MCF 10A (cell line): ENCODE data around the gene UBE2QL1. TPM values are rescaled to one million over a fixed set of nuclear protein-coding genes. Genes with fewer than 3 reads are reported as not detected.

ENCODE experiments used
- BruUV-seq: library from RNA; stranded (reverse); fragments of 400-500 nt; replicated peaks from 2 replicates; lab custom pipeline; 2021; lab: Mats Ljungman, UMichigan
- CTCF ChIA-PET: fragments of 300-600 bp; sonication (Branson Sonifier 250); formaldehyde crosslinking; extraction: SDS; loops from one replicate; lab custom pipeline; 2021; ENCODE audit warnings: antibody characterized with exemption, inconsistent platforms; lab: Yijun Ruan, JAX
- POLR2A ChIA-PET: fragments of 300-600, 350-650 bp; sonication (Branson Sonifier 250); formaldehyde crosslinking; extraction: SDS; loops from one replicate; lab custom pipeline; 2020; ENCODE audit warnings: antibody characterized with exemption, inconsistent platforms; lab: Yijun Ruan, JAX
- DNase-seq: peaks from one replicate; pipeline ENCODE4 v3.0.0-alpha.2; 2018; ENCODE audit not compliant: unreplicated experiment
- H3K27ac Mint-ChIP-seq: one replicate; pipeline ENCODE4 v1.8.0; 2022; ENCODE audit warnings: mild to moderate bottlenecking, low read depth, mixed read lengths; ENCODE audit not compliant: unreplicated experiment
- H3K27me3 Mint-ChIP-seq: one replicate; pipeline ENCODE4 v1.8.0; 2022; ENCODE audit warnings: mixed read lengths; ENCODE audit not compliant: insufficient read depth, unreplicated experiment
- H3K36me3 Mint-ChIP-seq: one replicate; pipeline ENCODE4 v1.8.0; 2022; ENCODE audit warnings: mild to moderate bottlenecking, moderate library complexity, mixed read lengths; ENCODE audit not compliant: insufficient read depth, unreplicated experiment
- H3K4me1 Mint-ChIP-seq: one replicate; pipeline ENCODE4 v1.8.0; 2022; ENCODE audit warnings: mixed read lengths; ENCODE audit not compliant: insufficient read depth, unreplicated experiment
- H3K4me3 Mint-ChIP-seq: one replicate; pipeline ENCODE4 v1.8.0; 2022; ENCODE audit warnings: mild to moderate bottlenecking, moderate library complexity, mixed read lengths; ENCODE audit not compliant: unreplicated experiment
- H3K9me3 Mint-ChIP-seq: one replicate; pipeline ENCODE4 v1.8.0; 2022; ENCODE audit warnings: mixed read lengths; ENCODE audit not compliant: unreplicated experiment
- intact Hi-C: fragments of 100-400 bp; cut with micrococcal nuclease; formaldehyde crosslinking; loops from 2 replicates; pipeline ENCODE4 v1.14.1; 2022
- total RNA-seq: library from RNA; stranded (reverse); gene quantifications from 2 replicates; pipeline ENCODE4 v1.2.3, GENCODE V29; 2022
- TF ChIP-seq, protein P1 (sequence below): fragments of 200-600 bp; IDR thresholded peaks from one replicate; pipeline ENCODE4 v1.8.0; 2022; ENCODE audit warnings: antibody characterized with exemption, mild to moderate bottlenecking; ENCODE audit not compliant: unreplicated experiment

UBE2QL1 gene
- total RNA-seq, 1 experiment from 2014 or later = not detected

DNA sequence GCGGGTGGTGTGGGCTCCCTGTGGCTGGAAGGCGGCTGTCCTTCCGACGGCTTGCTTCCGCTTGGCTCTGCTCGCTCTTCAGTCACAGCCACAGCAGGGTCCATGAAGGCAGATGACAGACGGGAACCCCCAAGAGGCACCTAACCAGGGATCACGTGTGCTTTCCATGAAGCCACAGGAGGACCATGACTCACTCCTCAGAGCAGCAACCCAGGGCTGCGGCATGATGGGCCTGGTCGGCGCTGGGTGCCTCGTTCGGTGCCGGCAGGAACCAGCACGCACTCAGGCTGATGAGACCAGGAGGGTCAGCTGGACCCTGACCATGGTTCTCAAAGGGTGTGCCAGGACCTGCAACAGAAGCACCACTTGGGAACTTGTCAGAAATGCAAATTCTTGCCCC, 37.5 kb upstream of the UBE2QL1 start:
- no peak for DNase-seq
- Mint-ChIP-seq H3K27me3 (peaks cover 43% of the 10 kb centered on the region), H3K9me3 (no peaks in the 10 kb centered on the region), H3K4me1 (no peaks in the 10 kb centered on the region), H3K4me3 (no peak overlapping the region), H3K27ac (no peak overlapping the region), H3K36me3 (no peaks in the 10 kb centered on the region)
- CTCF ChIA-PET = no interaction called here
- TF ChIP-seq, protein P1, sequence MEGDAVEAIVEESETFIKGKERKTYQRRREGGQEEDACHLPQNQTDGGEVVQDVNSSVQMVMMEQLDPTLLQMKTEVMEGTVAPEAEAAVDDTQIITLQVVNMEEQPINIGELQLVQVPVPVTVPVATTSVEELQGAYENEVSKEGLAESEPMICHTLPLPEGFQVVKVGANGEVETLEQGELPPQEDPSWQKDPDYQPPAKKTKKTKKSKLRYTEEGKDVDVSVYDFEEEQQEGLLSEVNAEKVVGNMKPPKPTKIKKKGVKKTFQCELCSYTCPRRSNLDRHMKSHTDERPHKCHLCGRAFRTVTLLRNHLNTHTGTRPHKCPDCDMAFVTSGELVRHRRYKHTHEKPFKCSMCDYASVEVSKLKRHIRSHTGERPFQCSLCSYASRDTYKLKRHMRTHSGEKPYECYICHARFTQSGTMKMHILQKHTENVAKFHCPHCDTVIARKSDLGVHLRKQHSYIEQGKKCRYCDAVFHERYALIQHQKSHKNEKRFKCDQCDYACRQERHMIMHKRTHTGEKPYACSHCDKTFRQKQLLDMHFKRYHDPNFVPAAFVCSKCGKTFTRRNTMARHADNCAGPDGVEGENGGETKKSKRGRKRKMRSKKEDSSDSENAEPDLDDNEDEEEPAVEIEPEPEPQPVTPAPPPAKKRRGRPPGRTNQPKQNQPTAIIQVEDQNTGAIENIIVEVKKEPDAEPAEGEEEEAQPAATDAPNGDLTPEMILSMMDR = no peak
- no TSS peak for BruUV-seq
- intact Hi-C loops = no loop called here
- POLR2A ChIA-PET = no interaction called here

DNA sequence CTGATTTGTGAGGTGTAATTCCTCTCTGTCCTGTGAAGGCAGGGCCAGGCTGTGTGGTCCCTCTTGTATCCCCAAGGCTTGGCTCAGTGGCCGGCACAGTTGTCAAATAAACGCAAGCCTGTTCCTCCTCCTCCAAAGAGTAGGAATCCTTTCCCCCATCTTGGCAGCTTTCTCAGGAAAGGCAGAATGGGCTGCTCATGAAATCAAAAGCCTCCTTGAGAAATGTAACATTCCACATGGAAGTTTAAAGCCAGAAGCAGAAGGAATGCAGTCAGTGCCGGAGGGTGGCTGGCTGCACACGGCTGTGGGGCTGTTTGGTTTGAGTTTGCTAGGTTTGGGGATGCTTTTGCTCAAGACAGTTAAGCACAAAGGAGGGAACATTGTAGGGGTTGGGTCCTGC, 35.8 kb upstream of the UBE2QL1 start:
- intact Hi-C loops = no loop called here
- peaks cover 43% of the 10 kb centered on the region for H3K27me3 Mint-ChIP-seq
- ChIA-PET CTCF (no interaction called here), POLR2A (no interaction called here)
- no peak for DNase-seq
- TF ChIP-seq, protein P1 = no peak
- no peaks in the 10 kb centered on the region for H3K9me3 Mint-ChIP-seq
- H3K4me3 Mint-ChIP-seq = no peak overlapping the region
- H3K36me3 Mint-ChIP-seq = no peaks in the 10 kb centered on the region
- BruUV-seq = no TSS peak
- no peak overlapping the region for H3K27ac Mint-ChIP-seq
- H3K4me1 Mint-ChIP-seq = no peaks in the 10 kb centered on the region

DNA sequence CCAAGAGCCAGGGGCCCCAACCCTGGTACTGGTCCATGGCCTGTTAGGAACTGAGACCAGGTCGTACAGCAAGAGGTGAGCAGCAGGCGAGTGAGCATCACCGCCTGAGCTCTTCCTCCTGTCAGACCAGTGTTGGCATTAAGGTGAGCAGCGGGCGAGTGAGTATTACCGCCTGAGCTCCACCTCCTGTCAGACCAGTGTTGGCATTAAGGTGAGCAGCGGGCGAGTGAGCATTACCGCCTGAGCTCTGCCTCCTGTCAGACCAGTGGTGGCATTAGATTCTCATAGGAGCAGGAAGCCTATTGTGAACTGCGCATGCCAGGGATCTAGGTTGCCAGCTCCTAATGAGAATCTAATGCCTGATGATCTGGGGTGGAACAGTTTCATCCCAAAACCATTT, 31.0 kb upstream of the UBE2QL1 start:
- DNase-seq = no peak
- Mint-ChIP-seq H3K36me3 (no peaks in the 10 kb centered on the region), H3K4me1 (no peaks in the 10 kb centered on the region), H3K27me3 (peaks cover 47% of the 10 kb centered on the region), H3K27ac (no peak overlapping the region), H3K4me3 (no peak overlapping the region), H3K9me3 (no peaks in the 10 kb centered on the region)
- intact Hi-C loops = no loop called here
- BruUV-seq = no TSS peak
- ChIA-PET POLR2A (no interaction called here), CTCF (interaction anchor here (0.7 kb wide), 1 partner anchor 13 kb away, joined by 4 read pairs; no protein-coding TSS in a partner anchor)
- TF ChIP-seq, protein P1 = no peak

DNA sequence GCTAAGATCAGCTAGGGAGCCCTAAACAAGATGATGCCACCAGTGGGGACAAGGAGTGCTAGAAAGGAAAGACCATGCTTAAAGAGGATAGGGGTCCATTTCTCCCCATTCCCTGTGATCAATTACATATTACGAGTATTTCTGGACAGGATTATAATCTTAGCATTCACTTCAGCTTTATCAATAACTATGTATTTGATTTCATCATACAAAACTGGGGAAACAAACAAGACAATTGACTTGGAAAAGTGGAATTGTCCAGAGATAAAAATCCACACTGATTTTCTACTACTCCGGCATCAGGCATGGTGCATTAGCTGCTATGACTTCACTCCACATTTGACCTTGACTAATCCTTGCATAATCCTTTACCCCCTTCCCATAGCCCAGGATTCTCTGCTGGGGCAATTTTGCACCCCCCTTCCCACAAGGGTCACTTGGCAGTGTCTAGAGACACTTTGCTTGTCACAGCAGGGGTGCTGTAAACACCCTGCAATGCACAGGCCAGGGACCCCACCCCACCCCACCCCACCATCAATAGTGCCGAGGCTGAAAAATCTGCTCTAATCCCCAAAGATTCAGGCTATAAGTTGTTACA, 29.9 kb upstream of the UBE2QL1 start:
- BruUV-seq = no TSS peak
- Mint-ChIP-seq H3K27ac (no peak overlapping the region), H3K36me3 (no peaks in the 10 kb centered on the region), H3K4me3 (no peak overlapping the region), H3K4me1 (no peaks in the 10 kb centered on the region), H3K27me3 (peaks cover 37% of the 10 kb centered on the region), H3K9me3 (no peaks in the 10 kb centered on the region)
- TF ChIP-seq, protein P1 = no peak
- intact Hi-C loops = no loop called here
- ChIA-PET POLR2A (no interaction called here), CTCF (no interaction called here)
- no peak for DNase-seq
